Left hindlimb (tissue), 1 donor: ENCODE data around the gene CASZ1.

Experiments
- DNase-seq: peaks from one replicate; pipeline ENCODE4 v3.0.0-alpha.2; 2018

The CASZ1 gene

GRCh38 chr1:10796029-10796944 lies at the start of gene CASZ1:
Gene CASZ1, minus strand, starts transcription at chr1:10796646. Its CDS starts 102,757 bp downstream, at chr1:10693889.
- peak; percentile 89 for DNase-seq

GRCh38 chr1:10843697-10844096 lies 47.3 kb upstream of the CASZ1 start:
- no peak for DNase-seq

- no peak for DNase-seq
Measured at GRCh38 chr1:10841118-10841517, 44.7 kb upstream of the CASZ1 start.

- DNase-seq, result no peak
Measured at GRCh38 chr1:10839188-10839770, 42.8 kb upstream of the CASZ1 start.

GRCh38 chr1:10838541-10838940 lies 42.1 kb upstream of the CASZ1 start:
- DNase-seq, result no peak

GRCh38 chr1:10836726-10837125 lies 40.3 kb upstream of the CASZ1 start:
- DNase-seq, result no peak

- DNase-seq, result peak; percentile 77
Measured at GRCh38 chr1:10835822-10836421, 39.5 kb upstream of the CASZ1 start.

- no peak for DNase-seq
Measured at GRCh38 chr1:10835421-10835820, 39.0 kb upstream of the CASZ1 start.

GRCh38 chr1:10834770-10835412 lies 38.4 kb upstream of the CASZ1 start:
- no peak for DNase-seq

GRCh38 chr1:10833630-10834557 lies 37.4 kb upstream of the CASZ1 start:
- DNase-seq, result no peak

GRCh38 chr1:10832703-10833102 lies 36.3 kb upstream of the CASZ1 start:
- no peak for DNase-seq

- DNase-seq, result no peak
Measured at GRCh38 chr1:10830961-10831668, 34.7 kb upstream of the CASZ1 start.

- DNase-seq, result no peak
Measured at GRCh38 chr1:10829965-10830515, 33.6 kb upstream of the CASZ1 start.

- DNase-seq, result no peak
Measured at GRCh38 chr1:10829067-10829818, 32.8 kb upstream of the CASZ1 start.

GRCh38 chr1:10827377-10828333 lies 31.2 kb upstream of the CASZ1 start:
- DNase-seq, result no peak

- no peak for DNase-seq
Measured at GRCh38 chr1:10825592-10825991, 29.1 kb upstream of the CASZ1 start.

GRCh38 chr1:10824821-10825540 lies 28.5 kb upstream of the CASZ1 start:
- no peak for DNase-seq

GRCh38 chr1:10823000-10823401 lies 26.6 kb upstream of the CASZ1 start:
- no peak for DNase-seq

- DNase-seq, result no peak
Measured at GRCh38 chr1:10821388-10821787, 24.9 kb upstream of the CASZ1 start.
